GM12875 (cell line): ENCODE measurements around the gene SELENOM.

Source experiments
- H3K4me3 ChIP-seq: one replicate; pipeline ENCODE4 v1.5.1; 2011; ENCODE audit warnings: low read depth, low read length, control low read depth
- TF ChIP-seq, protein P1 (sequence below): IDR thresholded peaks from 2 replicates; pipeline ENCODE4 v1.5.1; 2011; ENCODE audit warnings: low read depth, mild to moderate bottlenecking, control low read depth, inconsistent platforms, low read length, moderate library complexity, borderline replicate concordance; ENCODE audit not compliant: insufficient read depth

The SELENOM gene

DNA sequence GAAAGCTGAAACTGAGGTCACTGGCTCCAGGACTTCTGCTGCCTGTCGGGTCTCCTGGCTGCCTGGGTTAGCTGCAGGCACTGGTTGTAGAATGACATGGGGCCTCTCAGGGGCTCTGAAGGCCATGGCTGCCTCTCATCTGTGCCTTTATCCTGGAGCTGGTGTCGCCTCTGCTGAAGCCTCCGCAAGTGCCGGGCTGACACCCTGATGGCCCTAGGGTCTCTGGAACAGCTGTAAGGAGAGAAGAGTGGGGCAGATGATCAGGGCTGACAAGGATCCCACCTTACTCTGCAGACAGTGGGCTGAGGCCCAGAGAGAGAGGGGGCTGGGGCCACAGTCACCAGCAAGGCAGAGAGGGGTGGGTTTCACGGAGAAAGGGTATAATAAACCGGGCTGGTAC is 28.3 kb upstream of the SELENOM start:
- TF ChIP-seq, protein P1, sequence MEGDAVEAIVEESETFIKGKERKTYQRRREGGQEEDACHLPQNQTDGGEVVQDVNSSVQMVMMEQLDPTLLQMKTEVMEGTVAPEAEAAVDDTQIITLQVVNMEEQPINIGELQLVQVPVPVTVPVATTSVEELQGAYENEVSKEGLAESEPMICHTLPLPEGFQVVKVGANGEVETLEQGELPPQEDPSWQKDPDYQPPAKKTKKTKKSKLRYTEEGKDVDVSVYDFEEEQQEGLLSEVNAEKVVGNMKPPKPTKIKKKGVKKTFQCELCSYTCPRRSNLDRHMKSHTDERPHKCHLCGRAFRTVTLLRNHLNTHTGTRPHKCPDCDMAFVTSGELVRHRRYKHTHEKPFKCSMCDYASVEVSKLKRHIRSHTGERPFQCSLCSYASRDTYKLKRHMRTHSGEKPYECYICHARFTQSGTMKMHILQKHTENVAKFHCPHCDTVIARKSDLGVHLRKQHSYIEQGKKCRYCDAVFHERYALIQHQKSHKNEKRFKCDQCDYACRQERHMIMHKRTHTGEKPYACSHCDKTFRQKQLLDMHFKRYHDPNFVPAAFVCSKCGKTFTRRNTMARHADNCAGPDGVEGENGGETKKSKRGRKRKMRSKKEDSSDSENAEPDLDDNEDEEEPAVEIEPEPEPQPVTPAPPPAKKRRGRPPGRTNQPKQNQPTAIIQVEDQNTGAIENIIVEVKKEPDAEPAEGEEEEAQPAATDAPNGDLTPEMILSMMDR = no peak
- no peak overlapping the region for H3K4me3 ChIP-seq

DNA sequence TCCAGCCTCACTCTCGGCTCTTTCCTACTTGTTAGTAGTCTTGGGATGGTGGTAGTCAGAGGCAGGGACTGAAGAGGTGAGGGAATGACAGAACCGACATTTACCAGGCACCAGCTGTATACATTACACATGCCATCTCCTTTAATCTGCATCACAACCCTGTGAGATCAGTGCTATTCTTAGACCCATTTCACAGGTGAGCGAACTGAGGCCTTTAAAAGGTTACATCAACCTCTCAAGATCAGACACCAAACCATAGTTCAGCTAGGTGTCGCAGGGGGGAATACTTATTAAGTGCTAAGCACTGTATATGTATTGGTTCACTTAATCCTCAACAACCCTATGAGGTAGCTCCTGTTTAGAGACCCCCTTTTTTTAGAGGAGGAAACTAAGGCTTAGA is 27.3 kb upstream of the SELENOM start:
- no peak overlapping the region for H3K4me3 ChIP-seq
- TF ChIP-seq, protein P1 = no peak

- no peak overlapping the region for H3K4me3 ChIP-seq
- TF ChIP-seq, protein P1 = no peak
Measured at GRCh38 chr22:31133911-31134310, 26.5 kb upstream of the SELENOM start.

GRCh38 chr22:31130873-31131272 is 23.5 kb upstream of the SELENOM start:
- no peak overlapping the region for H3K4me3 ChIP-seq
- TF ChIP-seq, protein P1 = no peak

- TF ChIP-seq, protein P1 = no peak
Measured at GRCh38 chr22:31128156-31128555, 20.8 kb upstream of the SELENOM start.

DNA sequence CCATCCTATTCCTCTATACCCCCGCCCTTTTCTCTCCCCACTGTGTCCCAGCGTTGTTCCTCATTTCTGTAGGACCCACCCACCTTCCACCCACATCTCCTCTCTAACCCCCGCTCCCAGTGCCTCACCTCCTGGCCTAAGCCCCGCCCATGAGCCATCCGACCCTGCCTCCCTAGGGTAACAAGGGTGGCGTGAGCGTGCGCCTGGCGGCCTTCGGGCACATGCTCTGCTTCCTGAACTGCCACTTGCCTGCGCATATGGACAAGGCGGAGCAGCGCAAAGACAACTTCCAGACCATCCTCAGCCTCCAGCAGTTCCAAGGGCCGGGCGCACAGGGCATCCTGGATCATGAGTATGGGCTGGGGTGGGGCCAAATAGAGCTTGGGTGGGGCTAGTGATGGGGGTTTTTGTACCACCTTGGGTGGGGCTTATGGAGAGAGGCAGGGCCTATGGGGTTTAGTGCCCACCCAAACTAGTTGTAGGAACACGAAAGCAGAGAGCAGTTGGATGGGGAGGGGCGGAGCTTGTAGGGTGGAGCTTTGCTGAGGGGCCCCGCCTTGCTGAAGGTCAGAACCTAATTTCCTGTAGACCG is 19.9 kb upstream of the SELENOM start:
- TF ChIP-seq, protein P1 = no peak
- no peak overlapping the region for H3K4me3 ChIP-seq

More at GRCh38 chr22:31128156-31128555, 20.8 kb upstream of the SELENOM start:
- no peak overlapping the region for H3K4me3 ChIP-seq

DNA sequence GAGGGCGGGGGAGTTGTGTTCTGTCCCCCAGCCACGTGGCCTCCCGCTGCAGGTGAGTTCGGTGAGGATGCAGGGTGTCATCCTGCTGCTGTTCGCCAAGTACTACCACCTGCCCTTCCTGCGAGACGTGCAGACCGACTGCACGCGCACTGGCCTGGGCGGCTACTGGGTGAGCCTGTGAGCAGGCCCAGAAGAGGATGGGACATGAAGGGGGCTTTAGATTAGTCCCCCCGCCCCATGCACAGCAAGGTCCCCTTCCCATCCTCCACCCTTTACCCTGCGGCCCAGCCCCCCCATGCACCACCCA is 19.5 kb upstream of the SELENOM start:
- no peak overlapping the region for H3K4me3 ChIP-seq
- TF ChIP-seq, protein P1 = no peak
